ENCODE data around the gene ZFHX3. TPM values are rescaled to one million over a fixed set of nuclear protein-coding genes. Genes with fewer than 3 reads are reported as not detected.

Gene ZFHX3
- total and polyA plus RNA-seq, 2 donors (not counting 1 experiment from before 2014, with no cell fraction given): 0.54 to 6.6 TPM

GRCh38 chr16:72848028-72848400 lies 199.9 kb downstream of the ZFHX3 start:
- DNase-seq (no peak), ATAC-seq (ENCODE audit: low read depth) (no peak)
- Mint-ChIP-seq H3K9me3 (ENCODE audit: insufficient read depth) (no peaks in the 10 kb centered on the region), H3K4me3 (no peak overlapping the region), H3K4me1 (peaks cover 24% of the 10 kb centered on the region), H3K27me3 (peaks cover 26% of the 10 kb centered on the region), H3K27ac (no peak overlapping the region)
- H3K36me3 ChIP-seq (replicated peaks in 1 of 2; ENCODE audit: control extremely low read depth in 1 of 2, control insufficient read depth in 1 of 2, extremely low read depth in 1 of 2, insufficient read depth in 2 of 2, low read length in 1 of 2): no peaks in the 10 kb centered on the region
- POLR2A ChIA-PET: no interaction called here
- WGBS (ENCODE audit: insufficient coverage): 96% methylated on average over 6 of the region's 9 CpGs
- no peak overlapping the region for H3K4me3 ChIP-seq (ENCODE audit: control extremely low read depth in 1 of 5, extremely low read depth in 1 of 5, insufficient read depth in 1 of 5, low read depth in 2 of 5, low read length in 4 of 5)
- H4K20me1 ChIP-seq (ENCODE audit: control insufficient read depth, insufficient read depth, low read length, poor library complexity, severe bottlenecking): peaks cover 7% of the 10 kb centered on the region
- peaks cover 0 to 3% (median 0%) of the 10 kb centered on the region in 3 donors for H3K9me3 ChIP-seq (ENCODE audit: control extremely low read depth in 1 of 3, control insufficient read depth in 2 of 3, insufficient read depth in 1 of 3, low read length in 2 of 3)
- H2AFZ ChIP-seq (ENCODE audit: insufficient read depth, low read depth, low read length, poor library complexity, severe bottlenecking): no peak overlapping the region
- H3K79me2 ChIP-seq (ENCODE audit: control insufficient read depth, insufficient read depth, low read length): no peaks in the 10 kb centered on the region
- no peak overlapping the region for H3K9ac ChIP-seq (ENCODE audit: low read length)
- H3K27me3 ChIP-seq (replicated peaks in 1 of 4; ENCODE audit: control extremely low read depth in 1 of 4, control insufficient read depth in 3 of 4, insufficient read depth in 4 of 4, low read length in 3 of 4): peaks cover 0 to 23% (median 0%) of the 10 kb centered on the region in 4 experiments
- no peak overlapping the region for H3K4me2 ChIP-seq (replicated peaks; ENCODE audit: low read depth, low read length, poor library complexity, severe bottlenecking)
- TF ChIP-seq, protein P1, sequence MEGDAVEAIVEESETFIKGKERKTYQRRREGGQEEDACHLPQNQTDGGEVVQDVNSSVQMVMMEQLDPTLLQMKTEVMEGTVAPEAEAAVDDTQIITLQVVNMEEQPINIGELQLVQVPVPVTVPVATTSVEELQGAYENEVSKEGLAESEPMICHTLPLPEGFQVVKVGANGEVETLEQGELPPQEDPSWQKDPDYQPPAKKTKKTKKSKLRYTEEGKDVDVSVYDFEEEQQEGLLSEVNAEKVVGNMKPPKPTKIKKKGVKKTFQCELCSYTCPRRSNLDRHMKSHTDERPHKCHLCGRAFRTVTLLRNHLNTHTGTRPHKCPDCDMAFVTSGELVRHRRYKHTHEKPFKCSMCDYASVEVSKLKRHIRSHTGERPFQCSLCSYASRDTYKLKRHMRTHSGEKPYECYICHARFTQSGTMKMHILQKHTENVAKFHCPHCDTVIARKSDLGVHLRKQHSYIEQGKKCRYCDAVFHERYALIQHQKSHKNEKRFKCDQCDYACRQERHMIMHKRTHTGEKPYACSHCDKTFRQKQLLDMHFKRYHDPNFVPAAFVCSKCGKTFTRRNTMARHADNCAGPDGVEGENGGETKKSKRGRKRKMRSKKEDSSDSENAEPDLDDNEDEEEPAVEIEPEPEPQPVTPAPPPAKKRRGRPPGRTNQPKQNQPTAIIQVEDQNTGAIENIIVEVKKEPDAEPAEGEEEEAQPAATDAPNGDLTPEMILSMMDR (IDR thresholded peaks at IDR 0.05): no peak
- no peak for TF ChIP-seq EZH2 (IDR thresholded peaks at IDR 0.05; ENCODE audit: borderline replicate concordance, insufficient read depth, low read depth, low read length, poor library complexity, severe bottlenecking)
- intact Hi-C loops (cut with micrococcal nuclease): no loop called here
- no peak overlapping the region for H3K27ac ChIP-seq (ENCODE audit: low read length in 2 of 2)
- peaks cover 18 to 20% of the 10 kb centered on the region in 2 donors for H3K4me1 ChIP-seq (ENCODE audit: control insufficient read depth in 2 of 2, insufficient read depth in 2 of 2, low read length in 2 of 2)
- CTCF ChIA-PET: interaction anchor here (0.8 to 4.3 kb wide), 2 partner anchors 12 to 15 kb away, joined by 3 to 17 read pairs; no protein-coding TSS in a partner anchor

DNA sequence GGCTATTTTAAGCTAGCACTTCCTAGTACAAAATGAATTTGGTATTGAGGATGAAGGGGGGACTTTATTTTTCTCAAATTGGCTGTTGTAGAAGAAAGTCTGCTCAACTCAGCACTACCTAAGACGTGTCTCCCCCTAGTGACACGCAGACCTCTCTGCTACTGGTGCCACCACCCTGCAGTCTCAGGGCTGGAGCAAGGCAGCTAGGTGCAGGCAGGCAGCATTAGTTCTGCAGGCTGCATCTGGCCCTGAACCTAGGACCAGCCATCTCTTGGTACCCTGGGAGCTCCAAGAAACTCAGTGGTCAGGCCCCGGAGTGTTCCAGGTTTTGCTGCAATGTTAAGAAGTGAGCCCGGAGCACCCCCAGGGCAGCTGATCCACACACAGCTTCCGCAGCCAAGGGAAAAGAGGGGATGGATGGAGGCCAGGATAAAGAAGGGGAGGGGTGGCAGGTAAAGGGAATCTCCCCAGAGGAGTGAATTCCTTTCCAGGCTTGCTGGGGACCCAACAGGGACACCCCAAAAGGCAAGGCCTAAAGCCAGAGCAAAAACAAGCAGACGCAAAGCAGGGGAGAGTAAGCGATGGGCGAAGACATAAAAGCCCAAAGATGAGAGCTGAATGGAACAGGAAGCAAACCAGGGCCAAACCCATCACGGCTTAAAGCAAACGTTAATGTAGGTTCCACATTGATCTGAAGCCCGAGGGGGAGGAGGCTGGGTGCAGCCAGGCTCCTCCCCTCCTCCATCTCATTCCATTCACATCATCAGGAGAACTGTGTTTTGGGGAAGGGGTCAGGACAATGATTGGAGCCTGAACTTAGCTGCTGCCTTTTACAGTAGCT lies 200.5 kb downstream of the ZFHX3 start:
- intact Hi-C loops (cut with micrococcal nuclease): no loop called here

More for the DNA sequence above, 200.5 kb downstream of the ZFHX3 start:
- CTCF ChIA-PET: interaction anchor here (4.3 kb wide), 1 partner anchor 15 kb away, joined by 17 read pairs; no protein-coding TSS in a partner anchor
- Histone ChIP-seq H3K27ac (ENCODE audit: low read length in 2 of 2) (no peak overlapping the region), H3K27me3 (replicated peaks in 1 of 4; ENCODE audit: control extremely low read depth in 1 of 4, control insufficient read depth in 3 of 4, insufficient read depth in 4 of 4, low read length in 3 of 4) (peaks cover 0 to 23% (median 0%) of the 10 kb centered on the region in 4 experiments), H4K20me1 (ENCODE audit: control insufficient read depth, insufficient read depth, low read length, poor library complexity, severe bottlenecking) (peaks cover 7% of the 10 kb centered on the region), H3K4me1 (ENCODE audit: control insufficient read depth in 2 of 2, insufficient read depth in 2 of 2, low read length in 2 of 2) (peaks cover 18 to 20% of the 10 kb centered on the region in 2 donors), H3K4me3 (ENCODE audit: control extremely low read depth in 1 of 5, extremely low read depth in 1 of 5, insufficient read depth in 1 of 5, low read depth in 2 of 5, low read length in 4 of 5) (no peak overlapping the region), H3K9me3 (ENCODE audit: control extremely low read depth in 1 of 3, control insufficient read depth in 2 of 3, insufficient read depth in 1 of 3, low read length in 2 of 3) (peaks cover 0 to 3% (median 0%) of the 10 kb centered on the region in 3 donors), H3K79me2 (ENCODE audit: control insufficient read depth, insufficient read depth, low read length) (no peaks in the 10 kb centered on the region), H3K4me2 (replicated peaks; ENCODE audit: low read depth, low read length, poor library complexity, severe bottlenecking) (no peak overlapping the region), H3K36me3 (replicated peaks in 1 of 2; ENCODE audit: control extremely low read depth in 1 of 2, control insufficient read depth in 1 of 2, extremely low read depth in 1 of 2, insufficient read depth in 2 of 2, low read length in 1 of 2) (no peaks in the 10 kb centered on the region), H2AFZ (ENCODE audit: insufficient read depth, low read depth, low read length, poor library complexity, severe bottlenecking) (no peak overlapping the region), H3K9ac (ENCODE audit: low read length) (no peak overlapping the region)
- Mint-ChIP-seq H3K4me3 (no peak overlapping the region), H3K27ac (no peak overlapping the region), H3K4me1 (peaks cover 24% of the 10 kb centered on the region), H3K27me3 (peaks cover 31% of the 10 kb centered on the region), H3K9me3 (ENCODE audit: insufficient read depth) (no peaks in the 10 kb centered on the region)
- no peak for TF ChIP-seq EZH2 (IDR thresholded peaks at IDR 0.05; ENCODE audit: borderline replicate concordance, insufficient read depth, low read depth, low read length, poor library complexity, severe bottlenecking)
- TF ChIP-seq, protein P1 (IDR thresholded peaks at IDR 0.05): no peak
- ATAC-seq (ENCODE audit: low read depth) (no peak), DNase-seq (no peak)
- WGBS (ENCODE audit: insufficient coverage): 66% methylated on average over 6 of the region's 11 CpGs
- POLR2A ChIA-PET: no interaction called here

All from B cell (primary cell).